NCI-H82 treated with DMSO at 0.1 percent for 48 hours (cell line): ENCODE measurements around the gene SFSWAP.

ENCODE experiments used
- DNase-seq: peaks from one replicate; lab custom pipeline; 2025; ENCODE audit not compliant: unreplicated experiment; lab: John Stamatoyannopoulos, UW

SFSWAP gene

GRCh38 chr12:131832321-131833231 lies 121.7 kb downstream of the SFSWAP start:
- DNase-seq: no peak

- no peak for DNase-seq
Observed at GRCh38 chr12:131833288-131833895, 122.5 kb downstream of the SFSWAP start.

- DNase-seq: no peak
Observed at GRCh38 chr12:131833896-131834641, 123.2 kb downstream of the SFSWAP start.

GRCh38 chr12:131834798-131835615 lies 124.1 kb downstream of the SFSWAP start:
- no peak for DNase-seq

- no peak for DNase-seq
Observed at GRCh38 chr12:131835616-131836171, 124.8 kb downstream of the SFSWAP start.

- no peak for DNase-seq
Observed at GRCh38 chr12:131836193-131836592, 125.3 kb downstream of the SFSWAP start.

GRCh38 chr12:131836714-131837397 lies 126.0 kb downstream of the SFSWAP start:
- no peak for DNase-seq

GRCh38 chr12:131840643-131841416 lies 129.9 kb downstream of the SFSWAP start:
- DNase-seq: no peak

- DNase-seq: no peak
Observed at GRCh38 chr12:131841547-131841946, 130.7 kb downstream of the SFSWAP start.

- no peak for DNase-seq
Observed at GRCh38 chr12:131842169-131842568, 131.3 kb downstream of the SFSWAP start.

GRCh38 chr12:131843527-131843926 lies 132.6 kb downstream of the SFSWAP start:
- no peak for DNase-seq

- no peak for DNase-seq
Observed at GRCh38 chr12:131844140-131844539, 133.2 kb downstream of the SFSWAP start.

- no peak for DNase-seq
Observed at GRCh38 chr12:131844656-131845055, 133.8 kb downstream of the SFSWAP start.

- no peak for DNase-seq
Observed at GRCh38 chr12:131845121-131845520, 134.2 kb downstream of the SFSWAP start.

GRCh38 chr12:131847456-131847855 lies 136.6 kb downstream of the SFSWAP start:
- no peak for DNase-seq

GRCh38 chr12:131848753-131849152 lies 137.9 kb downstream of the SFSWAP start:
- DNase-seq: no peak
